Natural killer cell (primary cell): ENCODE data around the gene NACA2. TPM values are rescaled to one million over a fixed set of nuclear protein-coding genes. Genes with fewer than 3 reads are reported as not detected.
"Not testable (repeated sequence)": the region's sequence is repeated elsewhere in the genome, so short reads cannot be mapped to it uniquely, and the experiment has no call there.

Source experiments
- ATAC-seq, 3 donors: fragments of 150-1000 bp in 2 of 3; fragments of 200-7000 bp in 1 of 3; cut with Tn5 transposase; 1 replicate in 1 of 3; 2 replicates in 2 of 3; pipeline ENCODE4 v1.10.0; 2021; ENCODE audit warnings: mild to moderate bottlenecking in 2 of 3, moderate library complexity in 2 of 3
- DNase-seq, 2 donors: peaks; one replicate each; pipeline versions ENCODE4 v3.0.0 to v3.0.0-alpha.2; 2013 to 2021; ENCODE audit warnings: mixed read lengths in 1 of 2
- H3K27ac ChIP-seq: one replicate; pipeline ENCODE4 v1.5.1; 2013; ENCODE audit warnings: mild to moderate bottlenecking, low read length
- H3K27me3 ChIP-seq: one replicate; pipeline ENCODE4 v1.6.1; 2013; ENCODE audit warnings: low read length; ENCODE audit not compliant: control insufficient read depth, insufficient read depth
- H3K36me3 ChIP-seq: one replicate; pipeline ENCODE4 v1.6.1; 2013; ENCODE audit warnings: low read length; ENCODE audit not compliant: control insufficient read depth, insufficient read depth
- H3K4me1 ChIP-seq: one replicate; pipeline ENCODE4 v1.6.1; 2013; ENCODE audit warnings: low read length; ENCODE audit not compliant: control insufficient read depth, insufficient read depth
- H3K4me3 ChIP-seq: one replicate; pipeline ENCODE4 v1.5.1; 2013; ENCODE audit warnings: low read length
- H3K9me3 ChIP-seq: one replicate; pipeline ENCODE4 v1.6.1; 2013; ENCODE audit warnings: low read length; ENCODE audit not compliant: control insufficient read depth, insufficient read depth
- H3K27ac Mint-ChIP-seq, 2 donors: one replicate each; pipeline ENCODE4 v1.8.0; 2022; ENCODE audit warnings: mild to moderate bottlenecking in 2 of 2, mixed read lengths in 2 of 2, moderate library complexity in 1 of 2
- H3K27me3 Mint-ChIP-seq, 2 donors: one replicate each; pipeline ENCODE4 v1.8.0; 2022; ENCODE audit warnings: low read depth in 2 of 2, mixed read lengths in 2 of 2
- H3K36me3 Mint-ChIP-seq: one replicate; pipeline ENCODE4 v1.8.0; 2022; ENCODE audit warnings: mixed read lengths
- H3K4me1 Mint-ChIP-seq, 2 donors: one replicate each; pipeline ENCODE4 v1.8.0; 2022; ENCODE audit warnings: mixed read lengths in 2 of 2
- H3K4me3 Mint-ChIP-seq: one replicate; pipeline ENCODE4 v1.8.0; 2022; ENCODE audit warnings: mild to moderate bottlenecking, moderate library complexity, mixed read lengths
- H3K9me3 Mint-ChIP-seq, 2 donors: one replicate each; pipeline ENCODE4 v1.8.0; 2022; ENCODE audit warnings: mixed read lengths in 2 of 2
- CTCF ChIP-seq: fragments of 200-600 bp; IDR thresholded peaks from one replicate; pipeline ENCODE4 v1.8.0; 2022; ENCODE audit warnings: antibody characterized with exemption
- WGBS: methylation state at CpG from one replicate; pipeline ENCODE4 v1.1.7; 2013; ENCODE audit warnings: missing lambda C conversion rate; ENCODE audit not compliant: insufficient coverage; 5-methylcytosine and 5-hydroxymethylcytosine counted together
- intact Hi-C: fragments of 100-400 bp; cut with micrococcal nuclease; formaldehyde crosslinking; loops from one replicate; pipeline ENCODE4 v1.14.2; 2022
- total RNA-seq, 4 donors: library from RNA; stranded (reverse); fragments of 120-200 nt in 1 of 4; gene quantifications; one replicate each; pipeline versions ENCODE4 v1.2.3 to v1.2.4, GENCODE V29; 2013 to 2022

NACA2 gene
- total RNA-seq, 3 donors from 2014 or later (not counting 1 experiment from before 2014, with no cell fraction given) = not detected

- H3K4me3 ChIP-seq = no peak overlapping the region
- no peak overlapping the region for H3K27ac Mint-ChIP-seq
- 75% methylated on average over 4 of the region's 5 CpGs for WGBS
These were observed 15.6 kb downstream of the NACA2 start for GRCh38 chr17:61575352-61575975.

GRCh38 chr17:61574542-61575351 lies 16.3 kb downstream of the NACA2 start:
- ATAC-seq (no peak), DNase-seq (no peak)
- TF ChIP-seq CTCF = no peak
- Histone ChIP-seq H3K9me3 (no peaks in the 10 kb centered on the region), H3K4me1 (no peaks in the 10 kb centered on the region), H3K27ac (no peak overlapping the region), H3K27me3 (peaks cover 2% of the 10 kb centered on the region), H3K36me3 (no peaks in the 10 kb centered on the region), H3K4me3 (no peak overlapping the region)
- Mint-ChIP-seq H3K4me1 (no peaks in the 10 kb centered on the region), H3K27ac (no peak overlapping the region), H3K36me3 (no peaks in the 10 kb centered on the region), H3K9me3 (no peaks in the 10 kb centered on the region), H3K27me3 (peaks cover 19 to 64% of the 10 kb centered on the region in 2 donors), H3K4me3 (no peak overlapping the region)
- whole genome bisulfite sequencing = 60% methylated on average over 9 of the region's 9 CpGs
- intact Hi-C loops = no loop called here

More at GRCh38 chr17:61575352-61575975, 15.6 kb downstream of the NACA2 start:
- no peak overlapping the region for H3K27ac ChIP-seq
- ATAC-seq (no peak), DNase-seq (no peak)
- no peaks in the 10 kb centered on the region for H3K4me1 Mint-ChIP-seq
- no peaks in the 10 kb centered on the region for H3K4me1 ChIP-seq
- H3K27me3 Mint-ChIP-seq = peaks cover 22 to 70% of the 10 kb centered on the region in 2 donors
- H3K9me3 Mint-ChIP-seq = no peaks in the 10 kb centered on the region
- H3K4me3 Mint-ChIP-seq = no peak overlapping the region
- no peaks in the 10 kb centered on the region for H3K36me3 Mint-ChIP-seq
- intact Hi-C loops = no loop called here
- no peaks in the 10 kb centered on the region for H3K36me3 ChIP-seq
- no peaks in the 10 kb centered on the region for H3K9me3 ChIP-seq
- peaks cover 2% of the 10 kb centered on the region for H3K27me3 ChIP-seq
- TF ChIP-seq CTCF = no peak

DNA sequence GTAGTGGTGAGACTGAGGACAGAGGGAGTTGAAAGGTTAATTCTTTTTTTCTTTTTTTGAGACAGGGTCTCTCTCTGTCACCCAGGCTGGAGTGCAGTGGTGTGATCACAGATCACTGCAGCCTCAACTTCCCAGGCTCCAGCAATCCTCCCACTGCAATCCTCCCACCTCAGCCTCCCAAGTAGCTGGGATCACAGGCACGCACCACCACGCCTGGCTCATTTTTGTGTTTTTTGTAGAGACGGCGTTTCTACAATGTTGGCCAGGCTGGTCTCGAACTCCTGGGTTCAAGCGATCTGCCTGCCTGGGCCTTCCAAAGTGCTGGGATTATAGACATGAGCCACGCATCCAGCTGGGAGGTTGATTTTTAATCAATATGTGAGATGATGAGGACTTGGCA lies 18.5 kb downstream of the NACA2 start:
- H3K4me1 ChIP-seq, H3K9me3 ChIP-seq, intact Hi-C loops, H3K4me3 ChIP-seq, ATAC-seq, H3K27ac Mint-ChIP-seq, H3K27ac ChIP-seq, H3K27me3 ChIP-seq, H3K4me1 Mint-ChIP-seq, H3K36me3 ChIP-seq, H3K9me3 Mint-ChIP-seq, H3K4me3 Mint-ChIP-seq, H3K36me3 Mint-ChIP-seq, DNase-seq: not testable (repeated sequence)
- H3K27me3 Mint-ChIP-seq = peaks cover 14 to 46% of the 10 kb centered on the region in 2 donors
- 96% methylated on average over 7 of the region's 7 CpGs for WGBS

DNA sequence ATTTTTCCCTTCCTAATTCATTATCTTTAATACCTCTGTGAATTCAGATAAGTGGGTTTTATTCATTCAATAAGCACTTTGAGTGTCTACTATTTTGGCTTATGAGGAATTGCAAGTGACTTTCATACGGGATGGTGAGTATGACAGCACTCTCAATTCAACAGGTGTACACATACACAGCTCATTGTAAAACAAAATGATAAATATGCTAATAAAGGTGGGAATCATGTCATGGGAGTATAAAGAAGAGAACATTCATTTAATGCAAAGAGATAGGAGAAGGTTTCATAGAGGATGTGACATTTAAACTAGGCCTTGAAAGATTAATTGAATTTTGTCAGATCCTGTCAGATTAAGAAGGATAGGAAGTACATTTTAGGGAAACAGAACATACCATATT lies 19.4 kb downstream of the NACA2 start:
- Mint-ChIP-seq H3K36me3 (no peaks in the 10 kb centered on the region), H3K27me3 (peaks cover 14 to 46% of the 10 kb centered on the region in 2 donors), H3K27ac (no peak overlapping the region), H3K9me3 (no peaks in the 10 kb centered on the region), H3K4me3 (no peak overlapping the region), H3K4me1 (no peaks in the 10 kb centered on the region)
- no peaks in the 10 kb centered on the region for H3K9me3 ChIP-seq
- WGBS = no CpG with 5 or more reads among the region's 1 CpG
- no peak for ATAC-seq
- TF ChIP-seq CTCF = no peak
- intact Hi-C loops = no loop called here
- peaks cover 2% of the 10 kb centered on the region for H3K27me3 ChIP-seq
- no peaks in the 10 kb centered on the region for H3K4me1 ChIP-seq
- H3K36me3 ChIP-seq = no peaks in the 10 kb centered on the region
- DNase-seq = no peak
- no peak overlapping the region for H3K4me3 ChIP-seq
- no peak overlapping the region for H3K27ac ChIP-seq
